KMS-11 (cell line): ENCODE data around the gene TCF12.

Experiments
- H2AFZ ChIP-seq: fragments of 200-600 bp; sonication (generic); 2 replicates; pipeline ENCODE4 v1.6.1; 2016; ENCODE audit warnings: antibody characterized with exemption, mixed run types, low read depth
- H3K27ac ChIP-seq: fragments of 200-600 bp; sonication (generic); 2 replicates; pipeline ENCODE4 v1.6.1; 2016; ENCODE audit warnings: mild to moderate bottlenecking, mixed run types
- H3K27me3 ChIP-seq: fragments of 200-600 bp; sonication (generic); 2 replicates; pipeline ENCODE4 v1.6.1; 2017; ENCODE audit warnings: mild to moderate bottlenecking, low read depth, mixed run types, moderate library complexity; ENCODE audit not compliant: insufficient read depth
- H3K36me3 ChIP-seq: fragments of 200-600 bp; sonication (generic); 2 replicates; pipeline ENCODE4 v1.6.1; 2017; ENCODE audit warnings: mild to moderate bottlenecking, mixed run types; ENCODE audit not compliant: insufficient read depth
- H3K4me1 ChIP-seq: fragments of 200-600 bp; sonication (generic); 2 replicates; pipeline ENCODE4 v1.6.1; 2016; ENCODE audit warnings: mild to moderate bottlenecking, low read depth, mixed run types; ENCODE audit not compliant: poor library complexity, severe bottlenecking
- H3K4me2 ChIP-seq: fragments of 200-600 bp; sonication (generic); 2 replicates; pipeline ENCODE4 v1.7.0; 2016; ENCODE audit warnings: mild to moderate bottlenecking, mixed run types
- H3K4me3 ChIP-seq: fragments of 200-600 bp; sonication (generic); IDR thresholded peaks from 2 replicates; pipeline ENCODE4 v1.6.1; 2017; ENCODE audit warnings: low read depth, low read length, mixed read lengths; ENCODE audit not compliant: insufficient read depth
- H3K79me2 ChIP-seq: fragments of 200-600 bp; sonication (generic); 2 replicates; pipeline ENCODE4 v1.6.1; 2016; ENCODE audit warnings: low read depth, mixed run types; ENCODE audit not compliant: insufficient read depth
- H3K9ac ChIP-seq: fragments of 200-600 bp; sonication (generic); 2 replicates; pipeline ENCODE4 v1.6.1; 2016; ENCODE audit warnings: mild to moderate bottlenecking, mixed run types
- H4K20me1 ChIP-seq: fragments of 200-600 bp; sonication (generic); 2 replicates; pipeline ENCODE4 v1.6.1; 2016; ENCODE audit warnings: mild to moderate bottlenecking, mixed run types; ENCODE audit not compliant: insufficient read depth
- TF ChIP-seq, protein P1 (sequence below): fragments of 200-600 bp; sonication (generic); conservative IDR thresholded peaks from 2 replicates; pipeline ENCODE4 v1.6.1; 2017; ENCODE audit warnings: low read depth, mild to moderate bottlenecking, antibody characterized with exemption, low read length, moderate library complexity, mixed read lengths

The TCF12 gene

DNA sequence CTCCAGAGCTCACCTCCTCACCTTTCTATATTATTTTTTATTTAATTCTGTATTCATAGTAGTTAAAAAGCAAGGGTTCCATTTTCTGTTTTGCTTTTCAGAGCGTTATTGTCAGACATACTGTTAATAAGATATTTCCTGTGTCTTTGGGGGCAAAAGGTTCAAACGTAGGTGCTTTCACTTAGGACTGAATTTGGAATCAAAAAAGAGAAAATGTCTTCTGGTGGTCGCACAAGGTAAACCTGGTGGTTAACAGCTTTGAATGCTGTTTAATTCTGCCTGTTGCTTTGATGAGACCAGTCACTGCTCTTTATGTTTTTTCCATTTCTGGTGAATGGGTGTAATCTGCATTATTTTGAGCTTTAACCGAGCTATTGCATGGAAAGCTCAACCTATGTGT lies 212.5 kb downstream of the TCF12 start:
- Histone ChIP-seq H3K27me3 (no peaks in the 10 kb centered on the region), H3K36me3 (no peaks in the 10 kb centered on the region), H3K79me2 (no peaks in the 10 kb centered on the region), H3K4me1 (peaks cover 28% of the 10 kb centered on the region), H4K20me1 (0 out of 2 replicates have a peak, but pooled peaks cover 3% of the 10 kb centered on the region), H3K4me3 (no peak overlapping the region), H2AFZ (no peak overlapping the region), H3K27ac (no peak overlapping the region), H3K9ac (no peak overlapping the region), H3K4me2 (no peak overlapping the region)
- TF ChIP-seq, protein P1, sequence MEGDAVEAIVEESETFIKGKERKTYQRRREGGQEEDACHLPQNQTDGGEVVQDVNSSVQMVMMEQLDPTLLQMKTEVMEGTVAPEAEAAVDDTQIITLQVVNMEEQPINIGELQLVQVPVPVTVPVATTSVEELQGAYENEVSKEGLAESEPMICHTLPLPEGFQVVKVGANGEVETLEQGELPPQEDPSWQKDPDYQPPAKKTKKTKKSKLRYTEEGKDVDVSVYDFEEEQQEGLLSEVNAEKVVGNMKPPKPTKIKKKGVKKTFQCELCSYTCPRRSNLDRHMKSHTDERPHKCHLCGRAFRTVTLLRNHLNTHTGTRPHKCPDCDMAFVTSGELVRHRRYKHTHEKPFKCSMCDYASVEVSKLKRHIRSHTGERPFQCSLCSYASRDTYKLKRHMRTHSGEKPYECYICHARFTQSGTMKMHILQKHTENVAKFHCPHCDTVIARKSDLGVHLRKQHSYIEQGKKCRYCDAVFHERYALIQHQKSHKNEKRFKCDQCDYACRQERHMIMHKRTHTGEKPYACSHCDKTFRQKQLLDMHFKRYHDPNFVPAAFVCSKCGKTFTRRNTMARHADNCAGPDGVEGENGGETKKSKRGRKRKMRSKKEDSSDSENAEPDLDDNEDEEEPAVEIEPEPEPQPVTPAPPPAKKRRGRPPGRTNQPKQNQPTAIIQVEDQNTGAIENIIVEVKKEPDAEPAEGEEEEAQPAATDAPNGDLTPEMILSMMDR: no peak

DNA sequence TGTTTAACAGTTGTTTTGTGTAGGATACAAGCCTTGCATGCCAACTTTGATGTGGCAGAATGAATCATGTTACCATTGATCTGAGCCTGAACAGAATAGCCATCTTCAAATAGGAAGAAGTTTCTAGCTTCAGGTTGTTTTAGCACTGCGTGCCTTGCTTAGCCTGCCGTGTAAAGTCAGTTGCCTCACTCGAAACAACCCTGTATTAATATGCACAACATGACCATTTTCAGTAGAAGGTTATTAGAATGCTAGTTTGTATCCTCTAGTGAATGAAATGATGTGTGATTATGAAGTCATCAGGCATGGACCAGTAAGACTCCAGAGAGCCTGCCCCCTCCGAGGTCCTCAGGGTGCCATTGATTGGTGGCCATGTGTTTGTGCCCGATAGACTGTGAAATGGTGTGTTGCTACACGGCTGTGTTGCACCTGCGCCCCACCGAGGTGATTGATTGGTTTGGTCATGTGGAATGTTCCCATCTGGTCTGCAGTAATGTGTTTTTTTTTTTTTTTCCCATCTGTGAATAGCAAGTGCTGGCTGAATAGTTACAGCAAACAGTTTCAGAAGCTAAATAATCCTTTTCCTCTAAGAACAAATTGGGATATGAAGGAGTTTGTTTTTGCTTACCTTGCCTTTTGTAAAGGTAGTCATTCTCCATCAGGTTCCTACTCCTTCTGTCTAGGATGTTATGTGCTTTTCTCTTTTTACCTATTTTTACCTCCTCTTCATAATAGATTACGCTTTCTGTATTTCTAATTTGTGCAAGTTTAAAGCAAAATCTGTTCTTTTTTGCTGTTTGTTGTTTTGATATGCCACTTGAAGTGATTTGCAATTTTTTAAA lies 214.9 kb downstream of the TCF12 start:
- Histone ChIP-seq H4K20me1 (0 out of 2 replicates have a peak, but pooled peaks cover 3% of the 10 kb centered on the region), H3K4me1 (peaks cover 33% of the 10 kb centered on the region), H3K4me2 (no peak overlapping the region; the same call in 1 of the 2 replicates), H3K36me3 (no peaks in the 10 kb centered on the region), H3K27me3 (no peaks in the 10 kb centered on the region), H3K4me3 (no peak overlapping the region), H3K27ac (no peak overlapping the region), H2AFZ (no peak overlapping the region), H3K79me2 (no peaks in the 10 kb centered on the region), H3K9ac (no peak overlapping the region)
- TF ChIP-seq, protein P1: no peak

DNA sequence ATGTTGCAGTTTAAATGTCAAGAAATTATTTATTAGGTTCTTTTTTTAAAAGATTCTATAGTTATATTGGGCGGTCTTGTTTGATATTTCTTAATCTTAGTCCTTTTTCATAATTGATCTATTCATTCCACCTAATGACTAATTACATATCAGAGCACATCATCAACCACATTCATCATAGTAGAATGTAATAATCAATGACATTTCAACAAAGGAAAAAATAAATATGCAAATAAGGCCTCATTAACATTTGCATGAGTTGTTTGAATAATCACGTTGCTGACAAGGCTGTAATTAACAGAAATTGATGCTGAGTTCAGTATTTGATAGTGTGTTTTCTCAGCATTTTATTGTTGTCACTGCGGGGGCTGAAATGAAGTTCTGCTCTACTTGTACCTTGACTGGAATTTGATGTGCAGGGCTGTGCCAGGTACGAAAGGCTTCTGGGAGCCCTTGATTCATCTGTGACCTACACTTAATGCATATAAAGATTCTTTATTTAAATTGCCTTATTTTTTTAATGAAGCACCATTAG lies 215.7 kb downstream of the TCF12 start:
- Histone ChIP-seq H3K4me2 (no peak overlapping the region), H3K36me3 (no peaks in the 10 kb centered on the region), H3K9ac (no peak overlapping the region), H3K27ac (no peak overlapping the region), H4K20me1 (no peaks in the 10 kb centered on the region), H3K4me3 (no peak overlapping the region), H2AFZ (no peak overlapping the region), H3K79me2 (no peaks in the 10 kb centered on the region), H3K4me1 (peaks cover 33% of the 10 kb centered on the region), H3K27me3 (no peaks in the 10 kb centered on the region)
- TF ChIP-seq, protein P1: no peak

DNA sequence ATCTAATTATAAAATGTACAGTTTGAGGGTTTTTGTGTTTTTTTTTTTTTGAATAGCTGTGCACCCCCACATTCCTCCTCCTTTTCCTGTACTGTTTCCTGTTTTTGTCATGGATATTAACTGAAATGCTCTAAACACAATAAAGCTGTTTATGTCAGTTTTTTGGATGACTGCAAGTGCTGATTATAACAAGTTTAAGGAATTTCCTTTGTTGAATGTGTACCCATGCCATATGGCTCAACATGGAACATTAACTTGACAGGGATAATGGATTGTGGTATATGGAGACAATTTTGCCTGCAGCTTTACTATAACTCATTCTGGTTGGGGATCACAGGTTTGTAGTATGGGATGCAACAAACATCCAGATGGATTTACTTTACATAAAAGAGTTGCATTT lies 216.4 kb downstream of the TCF12 start:
- Histone ChIP-seq H3K9ac (no peak overlapping the region), H3K79me2 (no peaks in the 10 kb centered on the region), H3K4me3 (no peak overlapping the region), H3K4me2 (no peak overlapping the region), H3K27ac (no peak overlapping the region), H4K20me1 (no peaks in the 10 kb centered on the region), H2AFZ (no peak overlapping the region), H3K4me1 (peaks cover 33% of the 10 kb centered on the region), H3K36me3 (no peaks in the 10 kb centered on the region), H3K27me3 (no peaks in the 10 kb centered on the region)
- TF ChIP-seq, protein P1: no peak
